ENCODE data around the gene ARGLU1. TPM values are rescaled to one million over a fixed set of nuclear protein-coding genes. Genes with fewer than 3 reads are reported as not detected.
A peak's percentile ranks its signal among the peaks of the same experiment; 100 is the strongest.

Gene ARGLU1
- total RNA-seq, 1 experiment from 2014 or later, result 115 TPM

DNA sequence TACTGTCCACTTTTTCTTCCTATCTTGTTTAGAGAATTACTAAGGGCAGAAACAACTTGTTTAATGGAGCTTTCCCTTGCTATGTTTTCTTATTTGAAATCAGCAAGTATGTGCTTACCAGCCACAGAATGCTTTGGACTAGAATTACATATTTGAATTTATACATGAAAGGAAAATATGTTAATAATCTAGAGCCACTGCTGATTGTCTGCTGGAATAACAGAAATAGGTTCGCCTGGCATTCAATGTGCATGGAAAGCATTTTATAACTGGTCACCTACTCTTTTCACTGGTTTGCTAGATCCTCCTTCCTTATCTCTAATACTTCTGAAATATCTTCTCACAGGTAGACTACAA is 40.5 kb downstream of the ARGLU1 start (continued):
- TF ChIP-seq ZNF423 (CRISPR knock-in tag; IDR thresholded peaks at IDR 0.05) (no peak), GTF2I (CRISPR knock-in tag; conservative IDR thresholded peaks at IDR 0.05) (no peak)

DNA sequence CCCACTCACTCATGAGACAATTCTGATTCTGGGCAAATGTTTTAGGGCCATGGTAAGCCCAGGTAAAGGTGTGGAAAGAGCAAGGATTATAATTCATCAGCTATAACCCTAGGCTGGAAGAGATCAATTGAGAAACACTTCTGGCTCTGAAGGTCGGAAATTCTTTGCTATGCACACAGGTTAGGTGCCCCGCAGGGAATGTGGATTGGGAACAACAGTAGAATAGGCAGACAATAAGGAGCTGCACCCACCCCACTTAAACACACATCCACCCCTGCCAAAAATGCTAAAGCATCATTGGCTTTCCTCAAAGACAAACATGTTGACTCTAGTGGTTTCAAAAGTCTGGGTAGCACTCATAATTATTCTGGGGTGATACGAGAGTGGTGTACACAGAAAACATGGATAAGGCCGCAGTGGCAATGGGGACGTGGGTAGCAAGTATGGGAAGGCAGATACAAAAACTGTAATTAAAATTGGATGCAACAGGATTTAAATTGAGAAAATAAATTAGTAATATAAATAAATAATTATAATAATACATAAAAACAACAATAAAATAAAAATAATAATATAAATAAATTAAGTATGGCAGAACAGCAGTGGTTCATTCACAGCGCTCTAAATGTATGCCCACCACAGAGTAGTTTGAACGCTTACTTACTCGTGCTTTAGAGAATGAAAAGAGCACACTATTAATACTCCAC is 41.0 kb downstream of the ARGLU1 start:
- peak; percentile 41 for ATAC-seq
- H3K36me3 Mint-ChIP-seq, result no peaks in the 10 kb centered on the region
- H3K27ac Mint-ChIP-seq, result peak overlapping the region; percentile 87
- H3K4me3 Mint-ChIP-seq, result peak overlapping the region; percentile 43
- no peaks in the 10 kb centered on the region; the same call in 1 of the 2 replicates for H3K27me3 Mint-ChIP-seq (ENCODE audit: low read depth)
- ChIA-PET POLR2A (no interaction called here), CTCF (interaction anchor here (0.9 to 1.9 kb wide), 2 partner anchors 9 to 1116 kb away, joined by 3 to 9 read pairs; partner anchors contain the start of gene EFNB2)
- TF ChIP-seq ZNF317 (CRISPR knock-in tag; IDR thresholded peaks at IDR 0.05; ENCODE audit: borderline replicate concordance, low read depth), result no peak
- peak; percentile 99 for TF ChIP-seq HMGA2 (CRISPR knock-in tag; IDR thresholded peaks at IDR 0.05)
- no peak for DNase-seq (ENCODE audit: low spot score)
- H3K9me3 Mint-ChIP-seq, result no peaks in the 10 kb centered on the region
- peaks cover 92% of the 10 kb centered on the region for H3K4me1 Mint-ChIP-seq

DNA sequence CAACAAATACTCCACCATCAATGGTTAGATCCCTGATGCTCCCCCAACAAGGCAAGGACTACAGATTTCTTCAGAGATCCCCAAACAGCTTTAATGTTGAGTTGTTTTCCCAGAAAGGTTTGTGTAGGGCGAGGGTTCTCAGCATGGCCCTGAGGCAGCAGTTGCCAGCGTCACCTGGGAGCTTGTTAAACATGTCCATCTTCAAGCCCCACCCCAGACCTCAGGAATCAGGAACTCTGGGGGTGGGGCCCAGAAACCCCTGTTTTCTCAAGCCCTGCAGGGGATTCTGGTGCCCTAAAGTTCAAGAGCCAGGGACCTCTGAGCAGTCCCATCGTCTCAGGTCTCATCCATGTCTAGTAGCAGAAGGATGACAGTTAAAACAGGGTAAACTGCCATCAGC is 42.1 kb downstream of the ARGLU1 start:
- no peaks in the 10 kb centered on the region; the same call in 1 of the 2 replicates for H3K27me3 Mint-ChIP-seq (ENCODE audit: low read depth)
- POLR2A ChIA-PET, result no interaction called here
- no peaks in the 10 kb centered on the region for H3K9me3 Mint-ChIP-seq
- peaks cover 93% of the 10 kb centered on the region for H3K4me1 Mint-ChIP-seq
- peak; percentile 38 for ATAC-seq
- CTCF ChIA-PET, result interaction anchor here (1.9 kb wide), 1 partner anchor 10 kb away, joined by 9 read pairs; the partner anchor contains the start of gene EFNB2
- H3K36me3 Mint-ChIP-seq, result no peaks in the 10 kb centered on the region
- no peak for DNase-seq (ENCODE audit: low spot score)
- H3K27ac Mint-ChIP-seq, result no peak overlapping the region
- TF ChIP-seq NFYB (CRISPR knock-in tag; conservative IDR thresholded peaks at IDR 0.05; ENCODE audit: low read depth), result no peak
- no peak for TF ChIP-seq HMGXB4 (CRISPR knock-in tag; IDR thresholded peaks at IDR 0.05)
- TF ChIP-seq ZMAT4 (CRISPR knock-in tag; IDR thresholded peaks at IDR 0.05), result no peak
- TF ChIP-seq KAT7 (CRISPR knock-in tag; IDR thresholded peaks at IDR 0.05; ENCODE audit: borderline replicate concordance), result no peak
- TF ChIP-seq, protein P1, sequence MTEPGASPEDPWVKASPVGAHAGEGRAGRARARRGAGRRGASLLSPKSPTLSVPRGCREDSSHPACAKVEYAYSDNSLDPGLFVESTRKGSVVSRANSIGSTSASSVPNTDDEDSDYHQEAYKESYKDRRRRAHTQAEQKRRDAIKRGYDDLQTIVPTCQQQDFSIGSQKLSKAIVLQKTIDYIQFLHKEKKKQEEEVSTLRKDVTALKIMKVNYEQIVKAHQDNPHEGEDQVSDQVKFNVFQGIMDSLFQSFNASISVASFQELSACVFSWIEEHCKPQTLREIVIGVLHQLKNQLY (CRISPR knock-in tag; IDR thresholded peaks at IDR 0.05), result no peak
- TF ChIP-seq ZBTB21 (CRISPR knock-in tag; IDR thresholded peaks at IDR 0.05; ENCODE audit: borderline replicate concordance), result no peak
- TF ChIP-seq ZNF396 (CRISPR knock-in tag; IDR thresholded peaks at IDR 0.05; ENCODE audit: borderline replicate concordance), result no peak
- TF ChIP-seq CBFB (CRISPR knock-in tag; IDR thresholded peaks at IDR 0.05; ENCODE audit: low read depth), result no peak
- TF ChIP-seq, protein P2, sequence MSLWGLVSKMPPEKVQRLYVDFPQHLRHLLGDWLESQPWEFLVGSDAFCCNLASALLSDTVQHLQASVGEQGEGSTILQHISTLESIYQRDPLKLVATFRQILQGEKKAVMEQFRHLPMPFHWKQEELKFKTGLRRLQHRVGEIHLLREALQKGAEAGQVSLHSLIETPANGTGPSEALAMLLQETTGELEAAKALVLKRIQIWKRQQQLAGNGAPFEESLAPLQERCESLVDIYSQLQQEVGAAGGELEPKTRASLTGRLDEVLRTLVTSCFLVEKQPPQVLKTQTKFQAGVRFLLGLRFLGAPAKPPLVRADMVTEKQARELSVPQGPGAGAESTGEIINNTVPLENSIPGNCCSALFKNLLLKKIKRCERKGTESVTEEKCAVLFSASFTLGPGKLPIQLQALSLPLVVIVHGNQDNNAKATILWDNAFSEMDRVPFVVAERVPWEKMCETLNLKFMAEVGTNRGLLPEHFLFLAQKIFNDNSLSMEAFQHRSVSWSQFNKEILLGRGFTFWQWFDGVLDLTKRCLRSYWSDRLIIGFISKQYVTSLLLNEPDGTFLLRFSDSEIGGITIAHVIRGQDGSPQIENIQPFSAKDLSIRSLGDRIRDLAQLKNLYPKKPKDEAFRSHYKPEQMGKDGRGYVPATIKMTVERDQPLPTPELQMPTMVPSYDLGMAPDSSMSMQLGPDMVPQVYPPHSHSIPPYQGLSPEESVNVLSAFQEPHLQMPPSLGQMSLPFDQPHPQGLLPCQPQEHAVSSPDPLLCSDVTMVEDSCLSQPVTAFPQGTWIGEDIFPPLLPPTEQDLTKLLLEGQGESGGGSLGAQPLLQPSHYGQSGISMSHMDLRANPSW (CRISPR knock-in tag; conservative IDR thresholded peaks at IDR 0.05; ENCODE audit: low read depth), result no peak
- TF ChIP-seq ZNF121 (CRISPR knock-in tag; IDR thresholded peaks at IDR 0.05), result no peak
- no peak for TF ChIP-seq ZNF138 (CRISPR knock-in tag; conservative IDR thresholded peaks at IDR 0.05)
- peak overlapping the region; percentile 14 for H3K4me3 Mint-ChIP-seq

DNA sequence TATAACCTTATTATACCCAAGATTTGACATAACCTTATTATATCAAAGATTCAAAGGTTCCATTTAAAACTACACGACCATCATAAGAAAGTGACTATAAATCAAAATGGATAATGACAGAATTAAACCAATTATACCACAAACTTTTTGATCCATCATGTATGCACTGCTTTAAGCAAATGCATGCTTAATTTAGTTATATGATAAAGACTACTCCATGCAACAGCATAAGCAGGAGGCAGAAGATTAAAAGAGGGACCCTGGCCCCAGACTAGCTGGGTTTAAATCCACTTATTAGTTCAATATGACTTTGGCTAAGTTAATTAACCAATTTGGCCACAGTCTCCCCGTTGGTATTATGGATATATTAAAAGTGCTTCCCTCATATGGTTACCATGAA is 43.8 kb downstream of the ARGLU1 start:
- no peak for DNase-seq (ENCODE audit: low spot score)
- Mint-ChIP-seq H3K36me3 (no peaks in the 10 kb centered on the region), H3K27ac (no peak overlapping the region), H3K4me3 (no peak overlapping the region), H3K4me1 (peaks cover 90% of the 10 kb centered on the region), H3K9me3 (no peaks in the 10 kb centered on the region), H3K27me3 (ENCODE audit: low read depth) (no peaks in the 10 kb centered on the region; the same call in 1 of the 2 replicates)
- no peak for ATAC-seq
- POLR2A ChIA-PET, result no interaction called here
- CTCF ChIA-PET, result no interaction called here
- no peak for TF ChIP-seq CREM (CRISPR knock-in tag; IDR thresholded peaks at IDR 0.05)
- TF ChIP-seq, protein P3, sequence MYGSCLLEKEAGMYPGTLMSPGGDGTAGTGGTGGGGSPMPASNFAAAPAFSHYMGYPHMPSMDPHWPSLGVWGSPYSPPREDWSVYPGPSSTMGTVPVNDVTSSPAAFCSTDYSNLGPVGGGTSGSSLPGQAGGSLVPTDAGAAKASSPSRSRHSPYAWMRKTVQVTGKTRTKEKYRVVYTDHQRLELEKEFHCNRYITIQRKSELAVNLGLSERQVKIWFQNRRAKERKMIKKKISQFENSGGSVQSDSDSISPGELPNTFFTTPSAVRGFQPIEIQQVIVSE (CRISPR knock-in tag; IDR thresholded peaks at IDR 0.05; ENCODE audit: borderline replicate concordance), result no peak
- TF ChIP-seq, protein P4, sequence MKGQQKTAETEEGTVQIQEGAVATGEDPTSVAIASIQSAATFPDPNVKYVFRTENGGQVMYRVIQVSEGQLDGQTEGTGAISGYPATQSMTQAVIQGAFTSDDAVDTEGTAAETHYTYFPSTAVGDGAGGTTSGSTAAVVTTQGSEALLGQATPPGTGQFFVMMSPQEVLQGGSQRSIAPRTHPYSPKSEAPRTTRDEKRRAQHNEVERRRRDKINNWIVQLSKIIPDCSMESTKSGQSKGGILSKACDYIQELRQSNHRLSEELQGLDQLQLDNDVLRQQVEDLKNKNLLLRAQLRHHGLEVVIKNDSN (CRISPR knock-in tag; IDR thresholded peaks at IDR 0.05), result no peak
- no peak for TF ChIP-seq E2F5 (CRISPR knock-in tag; IDR thresholded peaks at IDR 0.05)
- no peak for TF ChIP-seq ZNF232 (CRISPR knock-in tag; IDR thresholded peaks at IDR 0.05)
- TF ChIP-seq JUN (CRISPR knock-in tag; IDR thresholded peaks at IDR 0.05), result no peak

Data from WTC11 (cell line).